OCI-LY3 (cell line): Measurements from ENCODE around the gene MR1.

Source experiments
- H2AFZ ChIP-seq: fragments of 200-600, 300-600 bp; shearing (Covaris generic); 2 replicates; pipeline ENCODE4 v1.6.0; 2014; ENCODE audit warnings: antibody characterized with exemption, low read depth, low read length
- H3K27ac ChIP-seq: fragments of 200-600, 300-600 bp; sonication (generic); 2 replicates; pipeline ENCODE4 v1.5.1; 2014; ENCODE audit warnings: mild to moderate bottlenecking, low read length, moderate library complexity, mixed read lengths
- H3K27me3 ChIP-seq: fragments of 200-600, 300-600 bp; sonication (generic); 2 replicates; pipeline ENCODE4 v1.6.1; 2014; ENCODE audit warnings: low read depth, low read length, mixed read lengths
- H3K36me3 ChIP-seq: fragments of 200-600, 300-600 bp; sonication (generic); replicated peaks from 2 replicates; pipeline ENCODE3; 2014; ENCODE audit warnings: low read depth, low read length, mixed read lengths
- H3K4me1 ChIP-seq: fragments of 300-600, 200-600 bp; sonication (generic); 2 replicates; pipeline ENCODE4 v1.6.1; 2014; ENCODE audit warnings: low read length, mixed read lengths
- H3K4me2 ChIP-seq: fragments of 200-600, 300-600 bp; sonication (generic); 2 replicates; pipeline ENCODE4 v1.6.1; 2014; ENCODE audit warnings: low read length, mixed read lengths
- H3K4me3 ChIP-seq: fragments of 300-600, 200-600 bp; sonication (generic); 2 replicates; pipeline ENCODE4 v1.5.1; 2014; ENCODE audit warnings: antibody characterized with exemption, mild to moderate bottlenecking, low read length, moderate library complexity
- H3K79me2 ChIP-seq: fragments of 300-600, 200-600 bp; shearing (Covaris generic); 2 replicates; pipeline ENCODE4 v1.6.1; 2014; ENCODE audit warnings: mild to moderate bottlenecking, low read length, mixed read lengths
- H3K9ac ChIP-seq: fragments of 300-600, 200-600 bp; shearing (Covaris generic); 2 replicates; pipeline ENCODE4 v1.6.0; 2014; ENCODE audit warnings: mild to moderate bottlenecking, low read length, moderate library complexity
- H3K9me3 ChIP-seq: fragments of 200-600, 300-600 bp; shearing (Covaris generic); 2 replicates; pipeline ENCODE4 v1.6.1; 2014; ENCODE audit warnings: low read length, mixed read lengths; ENCODE audit not compliant: insufficient read depth
- H4K20me1 ChIP-seq: fragments of 200-600, 300-600 bp; sonication (generic); 2 replicates; pipeline ENCODE4 v1.6.1; 2016; ENCODE audit warnings: low read length, mixed read lengths; ENCODE audit not compliant: insufficient read depth
- CTCF ChIP-seq: fragments of 200-600, 300-600 bp; sonication (generic); IDR thresholded peaks from 2 replicates; pipeline ENCODE4 v1.5.1; 2014; ENCODE audit warnings: antibody characterized with exemption, low read length, low read depth
- EZH2phosphoT487 ChIP-seq: fragments of 200-600 bp; shearing (Covaris generic); IDR thresholded peaks from 2 replicates; pipeline ENCODE4 v1.6.1; 2018; ENCODE audit warnings: antibody characterized with exemption, mixed run types, low read depth

MR1 gene

GRCh38 chr1:181061891-181062835, 28.4 kb downstream of the MR1 start:
- Histone ChIP-seq H3K9me3 (no peaks in the 10 kb centered on the region), H3K9ac (peak overlapping the region; percentile 51), H3K4me3 (peak overlapping the region; percentile 70), H3K36me3 (no peaks in the 10 kb centered on the region), H3K79me2 (no peaks in the 10 kb centered on the region), H4K20me1 (no peaks in the 10 kb centered on the region), H2AFZ (peak overlapping the region; percentile 56), H3K27ac (peak overlapping the region; percentile 78), H3K4me1 (peaks cover 24% of the 10 kb centered on the region), H3K4me2 (peak overlapping the region; percentile 92), H3K27me3 (0 out of 2 replicates have a peak, but pooled peaks cover 3% of the 10 kb centered on the region)
- TF ChIP-seq EZH2phosphoT487 (no peak), CTCF (no peak)

- peak overlapping the region; percentile 92 for H3K4me2 ChIP-seq
- no peaks in the 10 kb centered on the region for H4K20me1 ChIP-seq
- H3K4me1 ChIP-seq: peaks cover 24% of the 10 kb centered on the region
- peak overlapping the region; percentile 51 for H3K9ac ChIP-seq
- TF ChIP-seq EZH2phosphoT487: no peak
- TF ChIP-seq CTCF: no peak
- H3K9me3 ChIP-seq: no peaks in the 10 kb centered on the region
- peak overlapping the region; percentile 56 for H2AFZ ChIP-seq
- H3K79me2 ChIP-seq: no peaks in the 10 kb centered on the region
- H3K27me3 ChIP-seq: 0 out of 2 replicates have a peak, but pooled peaks cover 3% of the 10 kb centered on the region
- H3K4me3 ChIP-seq: peak overlapping the region; percentile 70
- H3K27ac ChIP-seq: peak overlapping the region; percentile 78
- H3K36me3 ChIP-seq: no peaks in the 10 kb centered on the region
Observed at GRCh38 chr1:181062836-181063428, 29.1 kb downstream of the MR1 start.

- TF ChIP-seq EZH2phosphoT487: no peak
- no peak for TF ChIP-seq CTCF
- no peak overlapping the region for H3K4me2 ChIP-seq
Observed at GRCh38 chr1:181064011-181064623, 30.3 kb downstream of the MR1 start.

GRCh38 chr1:181064702-181065101, 30.9 kb downstream of the MR1 start:
- Histone ChIP-seq H3K27ac (no peak overlapping the region), H3K4me3 (no peak overlapping the region), H3K27me3 (0 out of 2 replicates have a peak, but pooled peaks cover 8% of the 10 kb centered on the region), H3K79me2 (no peaks in the 10 kb centered on the region), H3K36me3 (no peaks in the 10 kb centered on the region), H3K4me2 (no peak overlapping the region), H3K9ac (no peak overlapping the region), H4K20me1 (no peaks in the 10 kb centered on the region), H2AFZ (no peak overlapping the region), H3K9me3 (no peaks in the 10 kb centered on the region), H3K4me1 (peaks cover 24% of the 10 kb centered on the region)
- TF ChIP-seq CTCF (no peak), EZH2phosphoT487 (no peak)

More at GRCh38 chr1:181064011-181064623, 30.3 kb downstream of the MR1 start:
- H3K79me2 ChIP-seq: no peaks in the 10 kb centered on the region
- no peak overlapping the region for H3K4me3 ChIP-seq
- no peak overlapping the region for H3K9ac ChIP-seq
- 0 out of 2 replicates have a peak, but pooled peaks cover 8% of the 10 kb centered on the region for H3K27me3 ChIP-seq
- H4K20me1 ChIP-seq: no peaks in the 10 kb centered on the region
- H3K9me3 ChIP-seq: no peaks in the 10 kb centered on the region
- H3K4me1 ChIP-seq: peaks cover 24% of the 10 kb centered on the region
- no peaks in the 10 kb centered on the region for H3K36me3 ChIP-seq
- H2AFZ ChIP-seq: no peak overlapping the region
- no peak overlapping the region for H3K27ac ChIP-seq
